Kidney (tissue), 14 donors: Measurements from ENCODE around the gene TNFAIP3. TPM values are rescaled to one million over a fixed set of nuclear protein-coding genes. Genes with fewer than 3 reads are reported as not detected.

Experiments
- DNase-seq, 5 donors: peaks; one replicate each; pipeline ENCODE4 v3.0.0-alpha.2; 2013 to 2020
- FAIRE-seq: peaks from 2 replicates; lab custom pipeline; 2012; peaks lifted over from hg19 to GRCh38; lab: Jason Lieb, UNC
- H3K27ac ChIP-seq, 2 donors: one replicate each; pipeline ENCODE4 v1.7.0; 2013; ENCODE audit warnings: low read depth in 2 of 2, low read length in 2 of 2, inconsistent platforms in 1 of 2
- H3K27me3 ChIP-seq: one replicate; pipeline ENCODE4 v1.7.1; 2013; ENCODE audit warnings: low read length, inconsistent platforms; ENCODE audit not compliant: control insufficient read depth, insufficient read depth
- H3K36me3 ChIP-seq, 3 donors: one replicate each; pipeline versions ENCODE4 v1.7.0 to v1.7.1; 2013; ENCODE audit warnings: low read length in 3 of 3, control low read depth in 1 of 3, inconsistent platforms in 1 of 3; ENCODE audit not compliant: insufficient read depth in 3 of 3, control insufficient read depth in 2 of 3
- H3K4me1 ChIP-seq, 3 donors: one replicate each; pipeline versions ENCODE4 v1.7.0 to v1.7.1; 2013; ENCODE audit warnings: low read length in 3 of 3, inconsistent platforms in 1 of 3, low read depth in 1 of 3; ENCODE audit not compliant: control insufficient read depth in 2 of 3, insufficient read depth in 2 of 3
- H3K4me3 ChIP-seq, 3 donors: one replicate each; pipeline versions ENCODE4 v1.7.0 to v1.8.1; 2013; ENCODE audit warnings: low read length in 3 of 3, control low read depth in 1 of 3, inconsistent platforms in 1 of 3
- H3K9ac ChIP-seq, 3 donors: one replicate each; pipeline versions ENCODE4 v1.7.0 to v1.7.1; 2013; ENCODE audit warnings: low read length in 3 of 3, control low read depth in 1 of 3, inconsistent platforms in 1 of 3
- H3K9me3 ChIP-seq, 3 donors: one replicate each; pipeline versions ENCODE4 v1.7.0 to v1.7.1; 2013; ENCODE audit warnings: low read length in 3 of 3, control low read depth in 1 of 3, inconsistent platforms in 1 of 3; ENCODE audit not compliant: control insufficient read depth in 2 of 3, insufficient read depth in 1 of 3
- intact Hi-C: fragments of 100-400 bp; cut with DNase I; formaldehyde crosslinking; loops from one replicate; pipeline ENCODE4 v1.11.1; 2022
- polyA plus RNA-seq: library from polyadenylated mRNA; stranded (reverse); fragments of 350-450 nt; fragmentation: Illumina TruSeq; extraction: RNeasy Lipid Tissue Mini Kit (QIAGEN cat#74804); gene quantifications from one replicate; pipeline ENCODE4 v1.2.3, GENCODE V29; 2014; ENCODE audit warnings: low read depth, low replicate concordance; ENCODE audit not compliant: insufficient read depth
- total RNA-seq: library from RNA; stranded (reverse); fragmentation: NEBNext Ultra II Directional; extraction: Animal tissue kit (Norgen Biotek cat#: 25700); gene quantifications from one replicate; pipeline ENCODE4 v1.2.1, GENCODE V29; 2021
- TF ChIP-seq, protein P1 (sequence below): IDR thresholded peaks from 3 replicates; pipeline ENCODE4 v1.5.1; 2012; ENCODE audit warnings: mild to moderate bottlenecking, moderate library complexity, borderline replicate concordance; ENCODE audit not compliant: insufficient read depth; ENCODE audit errors: extremely low read depth
- donor health status: control.
- donor health status: control.
- donor health status: control.
- donor health status: control.
- donor health status: control.
- donor health status: DM: yes; HTN: yes; CAD: no.
- donor health status: Normal renal cell carcinoma (clear cell type).

The TNFAIP3 gene
- total and polyA plus RNA-seq, 2 donors from 2014 or later: 2.8 to 52.6 TPM

DNA sequence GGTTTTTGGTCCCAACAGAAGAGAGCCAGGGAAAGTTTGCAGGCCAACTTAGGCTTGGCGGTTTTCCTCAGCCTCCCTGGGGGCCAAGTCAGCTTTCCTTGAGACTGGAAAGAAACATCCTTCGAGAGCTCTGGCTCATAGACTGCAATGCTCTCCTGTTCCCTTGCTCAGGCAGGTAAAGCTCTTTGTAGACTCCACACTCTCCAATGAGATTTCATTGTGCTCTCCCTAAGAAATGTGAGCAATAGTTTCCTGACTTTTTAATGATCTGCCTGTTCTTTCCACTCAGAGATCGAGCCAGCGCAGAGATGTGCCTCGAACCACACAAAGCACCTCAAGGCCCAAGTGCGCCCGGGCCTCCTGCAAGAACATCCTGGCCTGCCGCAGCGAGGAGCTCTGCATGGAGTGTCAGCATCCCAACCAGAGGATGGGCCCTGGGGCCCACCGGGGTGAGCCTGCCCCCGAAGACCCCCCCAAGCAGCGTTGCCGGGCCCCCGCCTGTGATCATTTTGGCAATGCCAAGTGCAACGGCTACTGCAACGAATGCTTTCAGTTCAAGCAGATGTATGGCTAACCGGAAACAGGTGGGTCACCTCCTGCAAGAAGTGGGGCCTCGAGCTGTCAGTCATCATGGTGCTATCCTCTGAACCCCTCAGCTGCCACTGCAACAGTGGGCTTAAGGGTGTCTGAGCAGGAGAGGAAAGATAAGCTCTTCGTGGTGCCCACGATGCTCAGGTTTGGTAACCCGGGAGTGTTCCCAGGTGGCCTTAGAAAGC lies 13.9 kb downstream of the TNFAIP3 start:
- Histone ChIP-seq H3K27me3 (no peaks in the 10 kb centered on the region), H3K27ac (no peak overlapping the region), H3K9me3 (no peaks in the 10 kb centered on the region), H3K9ac (no peak overlapping the region), H3K4me1 (no peaks in the 10 kb centered on the region), H3K36me3 (peaks cover 2 to 44% (median 32%) of the 10 kb centered on the region in 3 donors), H3K4me3 (no peak overlapping the region)
- no peak for FAIRE-seq
- TF ChIP-seq, protein P1, sequence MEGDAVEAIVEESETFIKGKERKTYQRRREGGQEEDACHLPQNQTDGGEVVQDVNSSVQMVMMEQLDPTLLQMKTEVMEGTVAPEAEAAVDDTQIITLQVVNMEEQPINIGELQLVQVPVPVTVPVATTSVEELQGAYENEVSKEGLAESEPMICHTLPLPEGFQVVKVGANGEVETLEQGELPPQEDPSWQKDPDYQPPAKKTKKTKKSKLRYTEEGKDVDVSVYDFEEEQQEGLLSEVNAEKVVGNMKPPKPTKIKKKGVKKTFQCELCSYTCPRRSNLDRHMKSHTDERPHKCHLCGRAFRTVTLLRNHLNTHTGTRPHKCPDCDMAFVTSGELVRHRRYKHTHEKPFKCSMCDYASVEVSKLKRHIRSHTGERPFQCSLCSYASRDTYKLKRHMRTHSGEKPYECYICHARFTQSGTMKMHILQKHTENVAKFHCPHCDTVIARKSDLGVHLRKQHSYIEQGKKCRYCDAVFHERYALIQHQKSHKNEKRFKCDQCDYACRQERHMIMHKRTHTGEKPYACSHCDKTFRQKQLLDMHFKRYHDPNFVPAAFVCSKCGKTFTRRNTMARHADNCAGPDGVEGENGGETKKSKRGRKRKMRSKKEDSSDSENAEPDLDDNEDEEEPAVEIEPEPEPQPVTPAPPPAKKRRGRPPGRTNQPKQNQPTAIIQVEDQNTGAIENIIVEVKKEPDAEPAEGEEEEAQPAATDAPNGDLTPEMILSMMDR: no peak
- intact Hi-C loops: no loop called here
- no peak for DNase-seq

DNA sequence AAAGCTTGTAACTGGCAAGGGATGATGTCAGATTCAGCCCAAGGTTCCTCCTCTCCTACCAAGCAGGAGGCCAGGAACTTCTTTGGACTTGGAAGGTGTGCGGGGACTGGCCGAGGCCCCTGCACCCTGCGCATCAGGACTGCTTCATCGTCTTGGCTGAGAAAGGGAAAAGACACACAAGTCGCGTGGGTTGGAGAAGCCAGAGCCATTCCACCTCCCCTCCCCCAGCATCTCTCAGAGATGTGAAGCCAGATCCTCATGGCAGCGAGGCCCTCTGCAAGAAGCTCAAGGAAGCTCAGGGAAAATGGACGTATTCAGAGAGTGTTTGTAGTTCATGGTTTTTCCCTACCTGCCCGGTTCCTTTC lies 14.4 kb downstream of the TNFAIP3 start:
- TF ChIP-seq, protein P1: no peak
- Histone ChIP-seq H3K9ac (no peak overlapping the region), H3K9me3 (no peaks in the 10 kb centered on the region), H3K4me1 (no peaks in the 10 kb centered on the region), H3K36me3 (peaks cover 2 to 40% (median 28%) of the 10 kb centered on the region in 3 donors), H3K4me3 (no peak overlapping the region), H3K27me3 (no peaks in the 10 kb centered on the region), H3K27ac (no peak overlapping the region)
- intact Hi-C loops: no loop called here
- FAIRE-seq: no peak
- no peak for DNase-seq

DNA sequence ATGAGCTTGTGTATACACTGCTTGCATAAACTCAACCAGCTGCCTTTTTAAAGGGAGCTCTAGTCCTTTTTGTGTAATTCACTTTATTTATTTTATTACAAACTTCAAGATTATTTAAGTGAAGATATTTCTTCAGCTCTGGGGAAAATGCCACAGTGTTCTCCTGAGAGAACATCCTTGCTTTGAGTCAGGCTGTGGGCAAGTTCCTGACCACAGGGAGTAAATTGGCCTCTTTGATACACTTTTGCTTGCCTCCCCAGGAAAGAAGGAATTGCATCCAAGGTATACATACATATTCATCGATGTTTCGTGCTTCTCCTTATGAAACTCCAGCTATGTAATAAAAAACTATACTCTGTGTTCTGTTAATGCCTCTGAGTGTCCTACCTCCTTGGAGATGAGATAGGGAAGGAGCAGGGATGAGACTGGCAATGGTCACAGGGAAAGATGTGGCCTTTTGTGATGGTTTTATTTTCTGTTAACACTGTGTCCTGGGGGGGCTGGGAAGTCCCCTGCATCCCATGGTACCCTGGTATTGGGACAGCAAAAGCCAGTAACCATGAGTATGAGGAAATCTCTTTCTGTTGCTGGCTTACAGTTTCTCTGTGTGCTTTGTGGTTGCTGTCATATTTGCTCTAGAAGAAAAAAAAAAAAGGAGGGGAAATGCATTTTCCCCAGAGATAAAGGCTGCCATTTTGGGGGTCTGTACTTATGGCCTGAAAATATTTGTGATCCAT lies 15.3 kb downstream of the TNFAIP3 start:
- Histone ChIP-seq H3K4me1 (no peaks in the 10 kb centered on the region), H3K9ac (no peak overlapping the region), H3K9me3 (no peaks in the 10 kb centered on the region), H3K36me3 (peaks cover 2 to 31% (median 23%) of the 10 kb centered on the region in 3 donors), H3K4me3 (no peak overlapping the region), H3K27ac (no peak overlapping the region), H3K27me3 (no peaks in the 10 kb centered on the region)
- intact Hi-C loops: no loop called here
- DNase-seq (no peak), FAIRE-seq (no peak)
- TF ChIP-seq, protein P1: no peak
